Lower lobe of right lung (tissue), 2 donors: ENCODE measurements around the gene ARL16. TPM values are rescaled to one million over a fixed set of nuclear protein-coding genes. Genes with fewer than 3 reads are reported as not detected.

Experiments used
- ATAC-seq, 2 donors: fragments of 200-7000 bp; cut with Tn5 transposase; one replicate each; pipeline ENCODE4 v1.9.1; 2020 to 2022; ENCODE audit warnings: mild to moderate bottlenecking in 2 of 2, moderate library complexity in 2 of 2
- DNase-seq: peaks from one replicate; pipeline ENCODE4 v3.0.0-alpha.2; 2020
- H3K27ac ChIP-seq: fragments of 200-600 bp; one replicate; pipeline ENCODE4 v1.8.0; 2022
- H3K27me3 ChIP-seq: fragments of 200-600 bp; one replicate; pipeline ENCODE4 v1.8.0; 2022; ENCODE audit warnings: low read depth
- H3K36me3 ChIP-seq: fragments of 200-600 bp; one replicate; pipeline ENCODE4 v1.8.0; 2022; ENCODE audit warnings: mild to moderate bottlenecking
- H3K4me1 ChIP-seq: fragments of 200-600 bp; one replicate; pipeline ENCODE4 v1.8.0; 2022
- H3K4me3 ChIP-seq: fragments of 200-600 bp; one replicate; pipeline ENCODE4 v1.8.0; 2022; ENCODE audit warnings: mild to moderate bottlenecking
- H3K9me3 ChIP-seq: fragments of 200-600 bp; one replicate; pipeline ENCODE4 v1.8.0; 2022
- CTCF ChIP-seq: fragments of 200-600 bp; IDR thresholded peaks from one replicate; pipeline ENCODE4 v1.8.0; 2022; ENCODE audit warnings: antibody characterized with exemption, mild to moderate bottlenecking
- intact Hi-C: fragments of 100-400 bp; cut with DNase I; formaldehyde crosslinking; loops from one replicate; pipeline ENCODE4 v1.11.0; 2022
- total RNA-seq: library from RNA; stranded (reverse); fragmentation: NEBNext Ultra II Directional; extraction: Animal tissue kit (Norgen Biotek cat#: 25700); gene quantifications from one replicate; pipeline ENCODE4 v1.2.1, GENCODE V29; 2021
- donor health status: DM: no; HTN: yes; CAD: no; lungs with severe emphysema.

ARL16 gene
- total RNA-seq, 1 donor from 2014 or later = 19.0 TPM

DNA sequence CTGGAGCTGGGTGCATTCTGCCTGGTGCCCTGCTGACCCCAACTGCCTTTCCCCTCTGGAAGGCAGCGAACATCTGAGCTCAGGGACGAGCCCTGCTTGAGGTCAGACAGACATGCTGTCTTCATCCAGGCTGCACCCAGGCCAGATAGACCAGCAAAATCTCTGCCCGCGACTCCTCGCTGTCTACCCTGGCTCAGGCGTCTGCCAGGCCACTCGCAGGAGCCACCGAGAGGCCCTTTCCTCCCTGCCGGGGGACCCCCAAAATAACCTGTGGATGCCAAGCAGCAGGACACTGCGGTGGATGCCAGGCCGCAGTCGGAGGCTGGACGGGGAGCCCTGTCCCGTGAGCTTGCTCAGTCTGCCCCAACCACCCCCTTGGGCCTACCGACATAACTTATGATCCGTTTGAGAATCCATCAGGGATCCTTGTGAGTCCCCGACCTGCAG is 25.2 kb upstream of the ARL16 start:
- peaks cover 25% of the 10 kb centered on the region for H3K36me3 ChIP-seq
- no peaks in the 10 kb centered on the region for H3K27me3 ChIP-seq
- no peak for TF ChIP-seq CTCF
- no peak overlapping the region for H3K27ac ChIP-seq
- H3K4me1 ChIP-seq = peaks cover 39% of the 10 kb centered on the region
- DNase-seq (no peak), ATAC-seq (no peak)
- intact Hi-C loops = no loop called here
- H3K9me3 ChIP-seq = no peaks in the 10 kb centered on the region
- H3K4me3 ChIP-seq = no peak overlapping the region

- Histone ChIP-seq H3K36me3 (peaks cover 25% of the 10 kb centered on the region), H3K27me3 (no peaks in the 10 kb centered on the region), H3K27ac (no peak overlapping the region), H3K4me1 (peaks cover 33% of the 10 kb centered on the region), H3K4me3 (no peak overlapping the region), H3K9me3 (no peaks in the 10 kb centered on the region)
- no peak for ATAC-seq
- TF ChIP-seq CTCF = no peak
- intact Hi-C loops = no loop called here
- DNase-seq = no peak
Measured at GRCh38 chr17:81707725-81708646, 24.4 kb upstream of the ARL16 start.

GRCh38 chr17:81706757-81707624 is 23.4 kb upstream of the ARL16 start:
- TF ChIP-seq CTCF = no peak
- H3K9me3 ChIP-seq = no peaks in the 10 kb centered on the region

GRCh38 chr17:81706232-81706611 is 22.6 kb upstream of the ARL16 start:
- Histone ChIP-seq H3K27me3 (no peaks in the 10 kb centered on the region), H3K9me3 (no peaks in the 10 kb centered on the region), H3K4me1 (peaks cover 38% of the 10 kb centered on the region), H3K4me3 (no peak overlapping the region), H3K27ac (no peak overlapping the region), H3K36me3 (peaks cover 34% of the 10 kb centered on the region)
- intact Hi-C loops = no loop called here
- ATAC-seq (no peak), DNase-seq (no peak)
- no peak for TF ChIP-seq CTCF

More at GRCh38 chr17:81706757-81707624, 23.4 kb upstream of the ARL16 start:
- peaks cover 34% of the 10 kb centered on the region for H3K4me1 ChIP-seq
- H3K36me3 ChIP-seq = peaks cover 27% of the 10 kb centered on the region
- intact Hi-C loops = no loop called here
- no peak overlapping the region for H3K4me3 ChIP-seq
- no peak overlapping the region for H3K27ac ChIP-seq
- DNase-seq (no peak), ATAC-seq (no peak)
- no peaks in the 10 kb centered on the region for H3K27me3 ChIP-seq

GRCh38 chr17:81705518-81706231 is 22.1 kb upstream of the ARL16 start:
- ATAC-seq (no peak), DNase-seq (no peak)
- H3K4me1 ChIP-seq = peaks cover 38% of the 10 kb centered on the region
- H3K27ac ChIP-seq = no peak overlapping the region
- intact Hi-C loops = no loop called here
- no peak overlapping the region for H3K4me3 ChIP-seq
- no peaks in the 10 kb centered on the region for H3K27me3 ChIP-seq
- H3K36me3 ChIP-seq = peaks cover 40% of the 10 kb centered on the region
- H3K9me3 ChIP-seq = no peaks in the 10 kb centered on the region
- TF ChIP-seq CTCF = no peak
